PC-9 (cell line): ENCODE data around the gene SCN8A.

Experiments
- EZH2 ChIP-seq: fragments of 200-600 bp; sonication (generic); IDR thresholded peaks from 2 replicates; pipeline ENCODE4 v1.8.0; 2017; ENCODE audit warnings: antibody characterized with exemption, low read depth
- TF ChIP-seq, protein P1 (sequence below): fragments of 200-600 bp; sonication (generic); conservative IDR thresholded peaks from 2 replicates; pipeline ENCODE4 v1.6.1; 2017; ENCODE audit warnings: mixed run types, antibody characterized with exemption, mild to moderate bottlenecking, moderate library complexity

DNA sequence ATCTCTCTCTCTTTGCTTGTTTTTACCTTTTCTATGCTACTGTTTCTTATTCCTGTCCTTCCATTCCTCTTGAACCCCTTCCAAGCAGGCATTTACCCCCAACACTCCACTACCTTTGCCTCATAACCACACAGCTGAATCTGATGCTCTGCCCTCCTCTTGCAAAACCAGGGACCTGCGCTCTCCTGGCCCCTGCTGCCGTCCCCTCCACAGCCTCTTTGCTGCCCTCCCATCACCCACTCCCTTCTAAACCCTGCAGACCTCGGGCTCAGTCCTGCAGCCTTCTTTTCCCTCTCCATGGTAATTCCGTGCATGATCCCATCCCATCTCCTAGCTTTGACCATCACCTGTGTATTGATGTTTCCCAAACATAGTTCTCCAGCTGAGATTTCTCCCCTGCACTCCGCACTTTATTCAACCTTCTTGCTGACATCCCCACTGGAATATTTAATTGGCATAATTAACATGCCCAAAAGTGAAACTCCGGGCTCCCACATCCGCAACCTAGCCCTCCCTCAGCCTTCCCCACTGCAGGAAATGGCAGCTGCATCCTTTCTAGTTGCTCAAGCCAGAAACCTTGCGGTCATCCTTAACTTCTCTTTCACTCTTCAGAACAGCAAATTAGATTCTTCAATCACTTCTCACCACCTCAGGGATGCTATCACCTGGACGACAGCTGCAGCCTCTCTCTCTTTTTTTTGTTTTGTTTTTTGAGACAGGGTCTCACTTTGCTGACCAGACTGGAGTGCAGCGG is 241.5 kb downstream of the SCN8A start:
- TF ChIP-seq, protein P1, sequence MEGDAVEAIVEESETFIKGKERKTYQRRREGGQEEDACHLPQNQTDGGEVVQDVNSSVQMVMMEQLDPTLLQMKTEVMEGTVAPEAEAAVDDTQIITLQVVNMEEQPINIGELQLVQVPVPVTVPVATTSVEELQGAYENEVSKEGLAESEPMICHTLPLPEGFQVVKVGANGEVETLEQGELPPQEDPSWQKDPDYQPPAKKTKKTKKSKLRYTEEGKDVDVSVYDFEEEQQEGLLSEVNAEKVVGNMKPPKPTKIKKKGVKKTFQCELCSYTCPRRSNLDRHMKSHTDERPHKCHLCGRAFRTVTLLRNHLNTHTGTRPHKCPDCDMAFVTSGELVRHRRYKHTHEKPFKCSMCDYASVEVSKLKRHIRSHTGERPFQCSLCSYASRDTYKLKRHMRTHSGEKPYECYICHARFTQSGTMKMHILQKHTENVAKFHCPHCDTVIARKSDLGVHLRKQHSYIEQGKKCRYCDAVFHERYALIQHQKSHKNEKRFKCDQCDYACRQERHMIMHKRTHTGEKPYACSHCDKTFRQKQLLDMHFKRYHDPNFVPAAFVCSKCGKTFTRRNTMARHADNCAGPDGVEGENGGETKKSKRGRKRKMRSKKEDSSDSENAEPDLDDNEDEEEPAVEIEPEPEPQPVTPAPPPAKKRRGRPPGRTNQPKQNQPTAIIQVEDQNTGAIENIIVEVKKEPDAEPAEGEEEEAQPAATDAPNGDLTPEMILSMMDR = no peak
- TF ChIP-seq EZH2 = no peak
